Left ventricle myocardium superior (tissue), 1 donor: ENCODE data around the gene CYP2W1. TPM values are rescaled to one million over a fixed set of nuclear protein-coding genes. Genes with fewer than 3 reads are reported as not detected.

Experiments used
- ATAC-seq: fragments of 200-7000 bp; cut with Tn5 transposase; one replicate; pipeline ENCODE4 v1.9.1; 2020; ENCODE audit warnings: mild to moderate bottlenecking, moderate library complexity
- DNase-seq: peaks from one replicate; pipeline ENCODE4 v3.0.0-alpha.2; 2020
- intact Hi-C: fragments of 100-400 bp; cut with micrococcal nuclease; formaldehyde crosslinking; loops from one replicate; pipeline ENCODE4 v1.11.0; 2022
- total RNA-seq: library from RNA; stranded (reverse); fragmentation: NEBNext Ultra II Directional; extraction: Animal tissue kit (Norgen Biotek cat#: 25700); gene quantifications from one replicate; pipeline ENCODE4 v1.2.1, GENCODE V29; 2021
- donor health status: DM: no; HTN: yes; CAD: no; lungs with severe emphysema.

CYP2W1 gene
- total RNA-seq, 1 donor from 2014 or later = not detected

GRCh38 chr7:1008733-1009363, 25.9 kb downstream of the CYP2W1 start:
- intact Hi-C loops = no loop called here
- DNase-seq (no peak), ATAC-seq (no peak)

GRCh38 chr7:1009747-1010146, 26.8 kb downstream of the CYP2W1 start:
- no peak for ATAC-seq
- intact Hi-C loops = no loop called here
- no peak for DNase-seq

GRCh38 chr7:1010226-1010625, 27.2 kb downstream of the CYP2W1 start:
- ATAC-seq = no peak
- intact Hi-C loops = no loop called here
- DNase-seq = no peak

GRCh38 chr7:1011297-1012003, 28.5 kb downstream of the CYP2W1 start:
- intact Hi-C loops = no loop called here
- ATAC-seq (no peak), DNase-seq (no peak)

GRCh38 chr7:1012004-1012715, 29.2 kb downstream of the CYP2W1 start:
- ATAC-seq (no peak), DNase-seq (no peak)
- intact Hi-C loops = no loop called here

GRCh38 chr7:1012716-1013095, 29.7 kb downstream of the CYP2W1 start:
- intact Hi-C loops = no loop called here
- ATAC-seq (no peak), DNase-seq (no peak)

- intact Hi-C loops = no loop called here
- no peak for ATAC-seq
- no peak for DNase-seq
Measured at GRCh38 chr7:1013581-1013980, 30.6 kb downstream of the CYP2W1 start.

GRCh38 chr7:1014681-1015080, 31.7 kb downstream of the CYP2W1 start:
- intact Hi-C loops = no loop called here
- DNase-seq = no peak
- no peak for ATAC-seq

- intact Hi-C loops = no loop called here
- ATAC-seq (peak; percentile 52), DNase-seq (no peak)
Measured at GRCh38 chr7:1015196-1016121, 32.5 kb downstream of the CYP2W1 start.

- intact Hi-C loops = no loop called here
- DNase-seq (no peak), ATAC-seq (no peak)
Measured at GRCh38 chr7:1016577-1017531, 33.9 kb downstream of the CYP2W1 start.

GRCh38 chr7:1017586-1018333, 34.8 kb downstream of the CYP2W1 start:
- no peak for ATAC-seq
- intact Hi-C loops = no loop called here
- DNase-seq = no peak

- DNase-seq (no peak), ATAC-seq (no peak)
- intact Hi-C loops = no loop called here
Measured at GRCh38 chr7:1018334-1018695, 35.3 kb downstream of the CYP2W1 start.

- intact Hi-C loops = no loop called here
- no peak for DNase-seq
- ATAC-seq = no peak
Measured at GRCh38 chr7:1019255-1019785, 36.3 kb downstream of the CYP2W1 start.

- no peak for DNase-seq
- intact Hi-C loops = no loop called here
- ATAC-seq = no peak
Measured at GRCh38 chr7:1019789-1020610, 37.0 kb downstream of the CYP2W1 start.

GRCh38 chr7:1020849-1021251, 37.9 kb downstream of the CYP2W1 start:
- no peak for DNase-seq
- intact Hi-C loops = no loop called here
- no peak for ATAC-seq

GRCh38 chr7:1021366-1021765, 38.4 kb downstream of the CYP2W1 start:
- DNase-seq (no peak), ATAC-seq (no peak)
- intact Hi-C loops = no loop called here

GRCh38 chr7:1021931-1022330, 39.0 kb downstream of the CYP2W1 start:
- DNase-seq (no peak), ATAC-seq (no peak)
- intact Hi-C loops = no loop called here
